ENCODE data around the gene PNLIP. TPM values are rescaled to one million over a fixed set of nuclear protein-coding genes. Genes with fewer than 3 reads are reported as not detected.

Gene PNLIP
- total RNA-seq = not detected

DNA sequence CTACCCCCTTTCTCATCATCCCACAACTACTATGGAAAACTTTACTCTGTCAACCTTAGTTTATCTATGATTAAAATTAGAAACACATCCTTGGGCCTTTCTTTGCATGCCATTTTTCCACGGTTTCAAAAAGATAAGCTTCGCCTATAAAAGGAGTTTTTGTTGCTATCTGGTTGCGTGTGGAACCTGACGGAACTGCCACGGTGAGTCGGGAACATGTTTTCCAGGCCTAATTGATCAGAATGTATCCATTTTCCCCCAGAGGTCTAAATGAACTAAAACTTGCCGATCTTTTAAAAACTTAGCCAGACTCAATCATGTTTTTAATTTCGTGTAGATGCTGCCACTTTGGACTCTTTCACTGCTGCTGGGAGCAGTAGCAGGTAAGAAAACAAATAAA, at the start of gene PNLIP:
Gene PNLIP (plus strand): TSS at position 176 of the 400 bp plus-strand sequence. CDS start 162 bp downstream, at position 338.
- no peaks in the 10 kb centered on the region for H3K27me3 ChIP-seq
- H3K4me3 ChIP-seq = no peak within 1 kb of the TSS
- no peaks in the 10 kb centered on the region for H3K4me1 ChIP-seq
- intact Hi-C loops (cut with DNase I) = no loop called here
- H3K36me3 ChIP-seq = no peaks in the 10 kb centered on the region
- no peaks in the 10 kb centered on the region for H3K9me3 ChIP-seq
- TF ChIP-seq, protein P1, sequence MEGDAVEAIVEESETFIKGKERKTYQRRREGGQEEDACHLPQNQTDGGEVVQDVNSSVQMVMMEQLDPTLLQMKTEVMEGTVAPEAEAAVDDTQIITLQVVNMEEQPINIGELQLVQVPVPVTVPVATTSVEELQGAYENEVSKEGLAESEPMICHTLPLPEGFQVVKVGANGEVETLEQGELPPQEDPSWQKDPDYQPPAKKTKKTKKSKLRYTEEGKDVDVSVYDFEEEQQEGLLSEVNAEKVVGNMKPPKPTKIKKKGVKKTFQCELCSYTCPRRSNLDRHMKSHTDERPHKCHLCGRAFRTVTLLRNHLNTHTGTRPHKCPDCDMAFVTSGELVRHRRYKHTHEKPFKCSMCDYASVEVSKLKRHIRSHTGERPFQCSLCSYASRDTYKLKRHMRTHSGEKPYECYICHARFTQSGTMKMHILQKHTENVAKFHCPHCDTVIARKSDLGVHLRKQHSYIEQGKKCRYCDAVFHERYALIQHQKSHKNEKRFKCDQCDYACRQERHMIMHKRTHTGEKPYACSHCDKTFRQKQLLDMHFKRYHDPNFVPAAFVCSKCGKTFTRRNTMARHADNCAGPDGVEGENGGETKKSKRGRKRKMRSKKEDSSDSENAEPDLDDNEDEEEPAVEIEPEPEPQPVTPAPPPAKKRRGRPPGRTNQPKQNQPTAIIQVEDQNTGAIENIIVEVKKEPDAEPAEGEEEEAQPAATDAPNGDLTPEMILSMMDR (IDR thresholded peaks at IDR 0.05) = no peak
- no peak within 1 kb of the TSS for H3K27ac ChIP-seq
- no peak for DNase-seq (ENCODE audit: low spot score in 2 of 2)

DNA sequence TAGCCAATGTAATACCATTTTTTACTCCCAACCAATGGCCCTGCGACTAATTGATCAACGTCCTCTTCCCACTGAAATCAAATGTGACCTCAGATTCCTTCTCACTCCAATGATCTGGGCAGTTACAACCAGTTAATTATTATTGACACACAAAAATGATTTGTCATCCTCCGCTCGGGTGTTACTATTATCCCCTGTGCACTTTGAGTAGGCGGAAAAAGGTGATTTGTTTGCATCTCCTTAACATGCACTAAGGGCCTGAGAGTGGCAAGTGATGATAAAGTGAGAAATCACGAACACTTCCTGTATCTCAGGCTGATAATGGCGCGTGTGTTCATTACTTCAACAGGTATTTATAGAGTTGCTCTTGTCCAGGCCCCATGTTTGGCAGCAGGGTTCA, 40.9 kb upstream of the PNLIP start:
- no peaks in the 10 kb centered on the region for H3K9me3 ChIP-seq
- TF ChIP-seq, protein P1 (IDR thresholded peaks at IDR 0.05) = no peak
- no peaks in the 10 kb centered on the region for H3K4me1 ChIP-seq
- H3K27ac ChIP-seq = no peak overlapping the region
- H3K27me3 ChIP-seq = no peaks in the 10 kb centered on the region
- DNase-seq (ENCODE audit: low spot score in 2 of 2) = no peak
- intact Hi-C loops (cut with DNase I) = no loop called here
- H3K4me3 ChIP-seq = no peak overlapping the region
- H3K36me3 ChIP-seq = no peaks in the 10 kb centered on the region

- Histone ChIP-seq H3K4me3 (no peak overlapping the region), H3K4me1 (no peaks in the 10 kb centered on the region), H3K36me3 (no peaks in the 10 kb centered on the region), H3K27me3 (no peaks in the 10 kb centered on the region), H3K9me3 (no peaks in the 10 kb centered on the region), H3K27ac (no peak overlapping the region)
- intact Hi-C loops (cut with DNase I) = no loop called here
- no peak for DNase-seq (ENCODE audit: low spot score in 2 of 2)
- TF ChIP-seq, protein P1 (IDR thresholded peaks at IDR 0.05) = no peak
These were observed 35.2 kb upstream of the PNLIP start for GRCh38 chr10:116510565-116510964.

- no peak overlapping the region for H3K4me3 ChIP-seq
- TF ChIP-seq, protein P1 (IDR thresholded peaks at IDR 0.05) = no peak
- H3K27me3 ChIP-seq = no peaks in the 10 kb centered on the region
- H3K27ac ChIP-seq = no peak overlapping the region
- no peaks in the 10 kb centered on the region for H3K4me1 ChIP-seq
- H3K36me3 ChIP-seq = no peaks in the 10 kb centered on the region
- no peak for DNase-seq (ENCODE audit: low spot score in 2 of 2)
- H3K9me3 ChIP-seq = no peaks in the 10 kb centered on the region
- intact Hi-C loops (cut with DNase I) = no loop called here
These were observed 34.4 kb upstream of the PNLIP start for GRCh38 chr10:116511365-116511764.

- intact Hi-C loops (cut with DNase I) = no loop called here
These were observed 24.1 kb upstream of the PNLIP start for GRCh38 chr10:116521424-116522290.

More at GRCh38 chr10:116521424-116522290, 24.1 kb upstream of the PNLIP start:
- no peak for DNase-seq (ENCODE audit: low spot score in 2 of 2)
- TF ChIP-seq, protein P1 (IDR thresholded peaks at IDR 0.05) = peak; percentile 6 to 61 (median 61)
- Histone ChIP-seq H3K9me3 (no peaks in the 10 kb centered on the region), H3K4me3 (no peak overlapping the region), H3K27me3 (no peaks in the 10 kb centered on the region), H3K27ac (no peak overlapping the region), H3K36me3 (no peaks in the 10 kb centered on the region), H3K4me1 (no peaks in the 10 kb centered on the region)

All from ascending aorta (tissue), 2 donors.